DLD1 (cell line): ENCODE measurements around the gene CD300LD.
"Not testable (repeated sequence)": the region's sequence is repeated elsewhere in the genome, so short reads cannot be mapped to it uniquely, and the experiment has no call there.

Source experiments
- in situ Hi-C: cut with HindIII; loops from 2 replicates; pipeline ENCODE4 v1.10.0; 2017; ENCODE audit warnings: low sequenced_read_pairs

CD300LD gene

DNA sequence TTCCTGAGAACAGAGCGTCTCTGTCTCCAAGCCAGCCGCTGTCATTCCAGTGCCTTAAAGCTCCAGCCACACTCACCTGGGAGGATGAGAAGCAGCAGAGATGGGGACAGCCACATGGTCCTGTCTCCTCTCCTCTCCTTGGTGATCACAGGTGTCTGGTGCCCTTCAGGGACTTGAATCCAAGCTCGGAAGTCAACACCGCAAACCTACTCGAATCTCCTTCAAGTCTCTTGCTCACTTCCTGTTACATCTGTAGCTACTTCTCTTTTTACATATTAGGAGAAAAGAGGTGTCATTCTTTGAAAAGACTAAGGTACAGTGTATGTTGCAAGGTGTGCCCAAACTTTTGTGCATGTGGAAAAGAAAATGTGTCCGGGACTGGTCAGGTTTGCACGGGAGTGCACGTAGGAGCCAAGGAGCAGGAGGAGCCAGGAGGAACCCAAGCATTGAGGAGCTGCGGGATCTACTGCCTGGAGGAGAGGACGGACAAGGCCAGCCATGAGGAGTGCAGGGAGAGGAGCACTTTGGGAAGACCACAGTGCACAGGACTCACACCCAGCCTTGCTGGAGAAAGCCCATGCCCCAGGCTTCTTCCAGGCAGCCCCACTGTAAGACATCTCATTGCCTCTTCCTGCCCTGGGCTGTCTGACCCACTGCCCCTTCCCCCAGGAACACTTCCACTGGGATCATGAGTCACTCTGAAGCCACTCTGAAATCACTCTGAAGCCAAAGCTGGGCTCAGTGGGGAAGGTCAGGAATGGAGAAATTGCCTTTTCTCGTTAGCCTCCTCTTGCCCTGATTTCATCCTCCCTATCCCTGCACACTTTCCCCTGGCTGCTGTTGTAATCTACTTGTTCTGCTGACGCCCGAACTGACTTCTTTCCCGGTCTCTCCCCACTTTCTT is at the start of gene CD300LD:
CD300LD (minus strand) TSS at position 197 of the 904 bp plus-strand sequence; CDS start at position 116, 81 bp downstream.
- in situ Hi-C loops: loop anchor here (10.0 kb wide), 1 partner anchor 118 kb away; no protein-coding TSS in a partner anchor

DNA sequence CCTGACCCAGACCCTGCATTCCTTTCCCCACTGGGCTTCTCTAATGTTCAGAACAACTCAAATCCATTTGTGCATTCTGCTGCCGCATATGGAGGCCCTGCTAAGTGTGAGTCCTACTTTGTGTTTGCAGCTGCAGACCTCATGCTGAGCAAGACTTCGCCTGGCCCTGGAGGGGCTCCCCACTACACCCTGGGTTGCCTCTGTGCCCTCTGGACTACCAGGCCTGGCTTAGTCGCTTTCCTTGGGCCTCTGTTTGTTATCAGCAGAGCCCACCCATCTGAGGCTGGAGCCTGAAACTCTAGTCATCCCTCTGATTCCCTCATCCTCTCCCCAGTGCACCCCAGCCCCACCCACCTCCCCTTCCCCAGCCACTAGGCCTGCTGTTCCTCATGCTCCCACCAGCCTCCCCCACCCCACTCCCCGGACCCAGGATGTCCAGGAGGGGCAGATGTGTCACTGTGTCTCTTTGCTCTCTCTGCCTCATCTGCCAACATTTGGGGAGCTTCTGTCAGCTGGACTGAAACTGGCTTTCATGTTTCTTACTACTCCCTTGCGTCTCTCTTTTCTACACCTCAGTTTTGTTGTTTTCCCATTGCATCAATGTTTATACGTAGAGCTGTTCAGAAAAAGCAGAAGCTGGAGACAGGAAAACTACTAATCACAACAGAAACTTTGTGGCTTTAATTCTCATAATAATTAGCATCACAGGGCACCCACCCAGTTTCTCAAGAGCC is 49.3 kb upstream of the CD300LD start:
- in situ Hi-C loops: no loop called here

DNA sequence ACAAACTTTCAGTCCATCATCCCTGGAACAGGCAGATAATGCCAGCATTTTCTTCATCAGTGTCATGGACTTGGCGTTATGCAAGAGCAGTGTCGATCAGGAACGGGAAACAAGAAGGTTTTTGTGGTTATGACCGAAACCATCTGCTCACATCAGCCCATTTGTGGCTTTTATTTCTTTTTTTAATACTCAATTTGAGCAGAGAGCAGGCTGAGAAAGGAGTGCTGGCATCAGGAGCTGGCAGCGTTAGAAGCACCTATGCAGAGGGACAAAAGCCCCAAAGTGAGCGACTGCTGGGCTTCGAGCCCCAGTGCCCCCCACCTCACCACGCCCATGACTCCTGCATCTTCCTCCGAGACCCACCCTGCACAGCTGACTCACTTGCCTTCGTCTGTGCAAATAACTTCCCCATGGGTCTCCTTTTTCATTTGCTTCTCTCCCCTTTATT is 47.6 kb upstream of the CD300LD start:
- in situ Hi-C loops: no loop called here

DNA sequence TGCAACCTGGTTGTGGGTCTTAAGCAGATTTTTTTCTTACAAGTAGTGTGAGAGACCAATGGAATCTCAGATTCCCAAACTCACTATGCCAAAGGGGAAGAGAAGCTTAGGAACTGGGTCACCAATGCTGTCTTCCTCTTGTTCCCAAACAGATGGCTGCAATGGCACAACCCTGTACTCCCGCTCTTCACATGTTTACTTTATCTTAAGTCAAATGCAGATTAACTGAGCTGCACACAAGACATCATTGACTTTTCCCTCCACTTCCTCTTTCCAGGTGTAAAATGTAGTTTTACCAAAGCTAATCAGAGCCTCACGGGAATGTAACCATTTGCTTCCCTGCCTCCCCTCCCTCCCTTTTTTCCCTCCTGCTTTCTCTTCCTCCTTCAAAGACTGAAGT is 45.8 kb upstream of the CD300LD start:
- in situ Hi-C loops: no loop called here

DNA sequence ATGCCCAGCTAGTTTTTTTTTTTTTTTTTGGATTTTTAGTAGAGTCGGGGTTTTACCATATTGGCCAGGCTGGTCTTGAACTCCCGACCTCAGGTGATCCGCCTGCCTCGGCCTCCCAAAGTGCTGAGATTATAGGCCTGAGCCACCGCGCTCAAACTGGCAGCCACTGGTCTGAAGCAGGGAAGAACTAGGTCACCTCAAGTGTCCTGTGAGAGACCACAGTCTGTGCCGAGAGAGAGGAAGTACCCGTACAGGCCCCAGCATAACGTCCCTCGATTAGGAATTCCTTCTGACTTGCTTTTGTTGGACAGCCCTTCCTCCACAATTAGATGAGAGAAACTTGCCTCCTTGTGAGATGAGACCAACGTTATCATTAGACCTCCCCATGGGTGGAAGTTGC is 45.2 kb upstream of the CD300LD start:
- in situ Hi-C loops: no loop called here

DNA sequence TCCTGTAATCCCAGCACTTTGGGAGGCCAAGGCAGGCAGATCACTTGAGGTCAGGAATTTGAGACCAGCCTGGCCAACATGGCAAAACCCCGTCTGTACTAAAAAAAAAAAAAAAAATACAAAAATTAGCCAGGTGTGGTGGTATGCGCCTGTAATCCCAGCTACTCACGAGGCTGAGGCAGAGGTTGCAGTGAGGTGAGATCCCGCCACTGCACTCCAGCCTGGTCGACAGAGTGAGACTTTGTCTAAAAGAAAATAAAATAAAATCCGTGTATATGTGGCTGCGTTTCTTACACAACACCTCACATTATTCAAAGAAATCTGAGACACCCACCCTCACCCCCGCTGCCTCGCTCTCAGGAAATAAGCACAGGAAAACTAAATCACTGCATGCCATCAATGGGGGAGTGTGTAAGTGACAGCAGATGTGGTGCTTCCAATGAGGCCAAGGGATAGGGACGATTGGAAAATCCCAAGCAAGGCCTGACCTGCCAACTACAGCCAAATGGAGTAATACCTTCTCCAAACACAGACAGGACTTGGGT is 44.5 kb upstream of the CD300LD start:
- in situ Hi-C loops: not testable (repeated sequence)

DNA sequence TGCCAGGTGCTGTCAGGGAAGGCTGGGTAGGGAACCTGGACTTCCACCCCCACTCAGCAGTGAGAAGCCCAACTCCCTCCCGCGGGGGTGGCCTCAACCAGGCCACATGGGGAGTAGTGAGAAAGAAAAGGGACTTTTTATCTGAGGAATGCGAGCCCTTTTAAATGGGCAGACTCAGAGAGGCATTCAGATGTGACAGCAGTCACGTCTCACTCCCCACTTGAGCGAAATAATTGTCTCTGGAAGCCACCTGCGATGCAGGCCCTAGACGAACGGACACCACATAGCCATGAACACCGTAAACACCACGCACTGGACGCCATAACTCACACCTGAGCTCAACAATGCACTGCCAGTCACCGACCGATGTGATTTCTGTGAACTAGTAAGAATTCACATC is 43.3 kb upstream of the CD300LD start:
- in situ Hi-C loops: no loop called here

DNA sequence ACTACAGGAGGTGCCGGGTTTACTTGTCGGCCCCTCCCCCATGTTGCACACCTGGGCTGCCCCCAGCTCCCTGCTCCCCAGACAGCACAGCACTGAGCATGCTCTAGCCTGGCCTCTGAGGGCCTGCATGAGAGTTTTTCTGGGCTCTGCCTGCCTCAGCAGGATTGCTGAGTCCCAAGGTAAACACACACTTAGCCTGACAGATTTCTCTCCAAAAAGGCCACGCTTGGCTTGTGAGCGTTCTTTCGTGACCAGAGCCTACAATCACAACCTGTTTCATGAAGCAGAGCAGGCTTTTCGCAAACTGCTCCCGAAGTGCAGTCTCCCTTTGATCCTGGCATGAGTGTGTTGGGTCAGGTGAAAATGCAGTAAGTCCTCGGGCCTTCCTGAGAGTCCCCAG is 41.2 kb upstream of the CD300LD start:
- in situ Hi-C loops: no loop called here

DNA sequence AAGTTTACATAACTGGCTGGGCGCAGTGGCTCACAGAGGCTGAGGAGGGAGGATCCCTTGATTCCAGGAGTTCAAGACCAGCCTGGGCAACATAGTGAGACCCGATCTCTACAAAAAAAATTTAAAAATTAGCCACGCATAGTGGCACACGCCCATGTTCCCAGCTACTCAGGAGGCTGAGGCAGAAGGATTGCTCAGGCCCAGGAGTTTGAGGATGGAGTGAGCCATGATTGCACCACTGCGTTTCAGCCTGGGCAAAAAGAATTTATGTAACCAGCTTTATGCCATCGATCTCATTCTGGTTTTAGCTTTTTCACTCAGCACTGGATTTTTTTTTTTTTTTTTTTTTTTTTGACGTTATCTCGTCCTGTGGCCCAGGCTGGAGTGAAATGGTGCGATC is 40.5 kb upstream of the CD300LD start:
- in situ Hi-C loops: no loop called here

DNA sequence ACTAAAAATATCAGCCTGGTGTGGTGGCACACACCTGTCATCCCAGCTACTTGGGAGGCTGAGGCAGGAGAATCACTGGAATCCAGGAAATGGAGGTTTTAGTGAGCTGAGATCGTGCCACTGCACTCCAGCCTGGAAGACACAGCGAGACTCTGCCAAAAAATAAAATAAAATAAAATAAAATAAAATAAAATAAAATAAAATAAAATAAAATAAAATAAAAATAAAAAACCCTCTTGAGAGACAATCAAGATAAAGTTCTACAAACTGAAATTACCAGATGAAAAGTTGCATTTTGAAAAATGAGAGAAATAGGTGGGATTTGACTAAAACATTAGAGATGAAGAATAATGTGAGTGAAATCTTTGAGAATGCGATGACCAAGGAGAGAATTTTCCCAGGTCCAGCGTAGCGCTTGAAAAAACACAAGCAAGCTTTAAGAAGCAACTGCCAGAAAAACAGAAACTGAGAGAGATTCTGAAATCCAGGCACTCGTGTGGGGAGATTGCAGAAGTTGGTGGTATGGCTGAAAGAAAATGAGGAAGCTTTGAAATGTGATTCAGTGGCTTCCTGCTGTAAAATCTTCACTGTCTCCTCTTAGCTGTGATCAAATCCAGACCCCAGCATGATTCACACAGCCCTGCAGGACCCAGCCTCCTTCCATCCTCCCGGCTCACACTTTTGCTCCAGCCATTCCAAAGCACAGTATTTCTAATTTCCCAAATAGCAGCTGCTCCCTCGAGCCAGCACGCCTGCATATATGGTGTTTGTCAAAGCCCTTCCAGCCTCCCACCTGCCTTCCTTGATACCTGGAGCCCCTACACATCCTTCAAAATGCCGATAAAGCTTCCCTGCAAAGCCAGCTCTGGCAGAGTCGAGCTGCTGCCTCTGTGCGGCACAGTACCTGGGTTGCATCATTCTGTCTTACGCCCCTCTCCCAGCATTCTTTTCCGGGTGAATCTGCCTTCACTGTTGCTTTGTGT is 39.7 kb upstream of the CD300LD start:
- in situ Hi-C loops: no loop called here

DNA sequence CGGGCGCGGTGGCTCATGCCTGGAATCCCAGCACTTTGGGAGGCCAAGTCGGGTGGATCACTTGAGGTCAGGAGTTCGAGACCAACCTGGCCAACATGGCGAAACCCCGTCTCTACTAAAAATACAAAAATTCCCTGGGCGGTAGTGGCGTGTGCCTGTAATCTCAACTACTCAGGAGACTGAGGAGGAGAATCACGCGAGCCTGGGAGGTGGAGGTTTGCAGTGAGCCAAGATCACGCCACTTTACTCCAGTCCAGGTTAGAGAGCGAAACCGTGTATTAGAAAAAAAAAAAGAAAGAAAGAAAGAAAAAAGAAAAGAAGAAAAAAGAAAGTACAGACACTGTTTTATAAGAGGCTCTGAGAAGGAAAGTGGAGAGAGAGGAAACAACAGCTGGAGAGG is 38.2 kb upstream of the CD300LD start:
- in situ Hi-C loops: not testable (repeated sequence)

DNA sequence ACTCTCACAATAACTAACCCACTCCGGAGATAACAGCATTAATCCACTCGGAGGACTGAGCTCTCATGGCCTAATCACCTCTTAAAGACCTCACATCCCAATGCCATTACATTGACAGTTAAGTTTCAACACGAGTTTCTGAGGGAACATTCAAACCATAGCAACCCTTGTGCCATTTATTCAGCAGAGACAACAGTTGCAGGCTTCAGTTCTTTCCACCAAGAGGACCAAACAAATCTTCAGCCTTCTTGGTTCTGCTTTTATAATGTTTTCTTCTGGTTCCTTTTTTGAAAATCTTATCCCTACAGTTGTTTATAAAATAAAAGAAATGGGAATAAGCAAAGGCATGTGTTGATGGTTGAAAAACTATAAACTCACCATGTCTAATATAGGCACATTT is 33.6 kb upstream of the CD300LD start:
- in situ Hi-C loops: no loop called here

DNA sequence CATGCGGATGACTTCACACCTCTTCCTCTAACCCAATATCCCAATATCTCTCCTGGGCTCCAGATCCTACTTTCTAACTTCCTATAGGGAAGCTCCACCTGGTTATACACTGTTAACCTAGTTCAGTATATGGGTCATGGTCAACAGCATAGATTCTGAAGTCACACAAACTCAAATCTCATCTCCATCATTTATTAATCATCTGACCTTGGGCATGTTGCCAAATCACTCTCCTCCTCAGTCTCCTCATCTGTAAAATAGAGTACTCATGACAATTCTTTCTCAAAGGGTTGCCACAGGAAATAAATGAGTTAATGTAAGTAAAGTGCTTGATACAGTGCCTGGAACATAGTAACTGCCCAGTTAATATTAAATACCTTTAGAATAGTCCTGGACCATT is 32.0 kb upstream of the CD300LD start:
- in situ Hi-C loops: no loop called here

DNA sequence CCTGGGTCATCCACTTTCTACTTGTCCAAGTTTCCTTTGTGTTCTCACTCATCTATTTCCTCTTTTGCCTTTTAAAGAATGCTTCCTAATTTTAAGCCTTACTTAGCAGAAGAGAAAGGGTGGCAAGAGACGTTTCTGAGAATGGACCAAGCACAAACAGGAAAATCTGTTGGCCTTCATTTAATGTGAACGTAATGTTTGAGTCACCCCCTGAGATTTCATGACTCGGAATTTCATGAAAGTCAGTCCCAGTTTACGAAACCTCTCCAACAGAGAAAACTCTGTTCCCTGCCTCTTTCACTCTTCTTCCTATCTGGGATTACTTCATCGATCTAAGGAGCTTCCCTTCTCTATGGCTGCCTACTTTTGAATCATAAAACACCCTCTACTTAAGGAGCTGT is 31.6 kb upstream of the CD300LD start, which contains the start of gene CD300E:
CD300E (minus strand) TSS at position 46 of the 401 bp plus-strand sequence. CDS start 117 bp downstream, outside the sequence.
- in situ Hi-C loops: no loop called here

DNA sequence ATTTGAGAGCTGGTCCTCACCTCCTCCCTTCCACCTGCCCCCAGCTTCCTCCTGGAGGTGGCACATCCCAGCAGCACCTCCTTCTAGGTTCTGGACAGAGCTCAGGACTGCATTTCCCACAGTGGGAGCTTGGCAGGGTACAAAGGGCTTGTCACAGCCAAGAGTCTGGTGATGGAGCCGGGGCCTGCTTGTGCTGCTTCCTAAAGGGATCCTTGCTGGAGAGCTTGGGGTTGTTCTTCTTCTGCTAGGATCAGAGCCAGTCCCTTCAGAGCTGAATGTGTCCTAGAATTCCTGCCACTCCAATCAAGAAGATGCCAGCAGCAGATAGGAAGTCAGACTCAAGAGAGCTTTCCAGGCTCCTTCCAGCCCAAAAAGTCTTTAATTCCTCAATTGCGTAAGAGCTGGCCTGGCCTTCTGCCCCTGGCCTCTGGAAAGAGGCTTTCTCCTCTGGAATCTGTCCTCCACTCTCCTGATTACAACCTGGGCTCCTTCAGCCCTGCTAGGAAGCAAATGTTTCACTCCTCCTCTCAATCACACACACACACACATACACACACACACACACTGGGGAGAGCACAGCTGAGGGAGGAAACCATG is 27.1 kb upstream of the CD300LD start:
- in situ Hi-C loops: no loop called here

DNA sequence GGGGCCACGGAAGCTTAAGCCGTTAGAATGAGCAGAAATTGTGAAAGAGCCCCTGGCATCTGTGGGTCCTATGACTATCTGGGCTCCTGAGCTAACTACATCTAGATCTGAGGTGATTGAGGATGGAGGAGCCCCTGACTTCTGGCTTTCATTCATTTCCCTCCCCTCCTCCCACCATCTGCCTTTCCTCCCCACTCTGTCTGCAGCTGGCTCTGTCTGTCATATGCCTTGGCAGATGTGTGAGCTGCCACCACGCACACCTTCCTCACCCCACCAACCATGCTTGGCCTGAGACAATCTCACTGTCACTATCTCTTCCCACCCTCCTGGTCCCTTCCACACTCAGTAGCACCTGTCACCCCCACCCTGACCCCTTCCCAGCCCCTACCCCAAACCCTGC is 26.4 kb upstream of the CD300LD start:
- in situ Hi-C loops: no loop called here

DNA sequence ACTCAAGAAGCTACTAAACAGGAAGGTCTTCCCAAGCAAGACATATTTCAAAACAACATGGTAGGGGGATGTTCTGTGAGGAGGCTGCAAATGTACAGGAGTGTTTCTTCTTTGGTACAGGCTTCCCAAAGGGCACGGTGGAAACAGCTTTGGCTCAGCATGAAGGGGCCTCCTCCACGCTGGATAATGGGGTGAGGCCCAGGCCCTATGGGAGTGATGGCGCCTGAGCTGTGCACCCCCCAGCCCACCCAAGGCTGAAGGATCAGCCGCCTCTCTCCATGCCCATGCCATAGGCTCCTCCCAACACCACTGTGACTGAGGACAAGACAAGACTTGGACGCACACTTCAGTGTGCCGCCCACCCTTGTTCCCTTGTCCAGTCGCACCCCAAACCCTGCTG is 24.6 kb upstream of the CD300LD start:
- in situ Hi-C loops: no loop called here

DNA sequence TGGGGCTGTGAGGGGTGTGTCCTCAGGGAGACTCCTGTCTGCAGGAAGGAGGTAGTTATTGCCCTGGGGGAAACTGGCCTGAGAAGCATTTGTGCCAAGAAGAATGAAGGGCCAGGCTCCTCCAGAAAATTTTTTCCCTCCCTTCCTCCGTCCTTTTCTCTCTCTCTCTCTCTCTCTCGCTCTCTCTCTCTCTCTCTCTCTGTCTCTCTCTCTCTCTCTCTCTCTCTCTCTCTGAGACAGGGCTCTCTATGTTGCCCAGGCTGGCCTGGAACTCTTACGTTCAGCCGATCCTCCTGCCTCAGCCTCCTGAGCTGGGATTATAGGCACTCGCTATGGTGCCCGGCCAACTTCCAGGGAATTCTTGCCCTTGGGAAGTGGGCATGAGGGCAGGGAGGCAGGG is 20.0 kb upstream of the CD300LD start:
- in situ Hi-C loops: no loop called here

DNA sequence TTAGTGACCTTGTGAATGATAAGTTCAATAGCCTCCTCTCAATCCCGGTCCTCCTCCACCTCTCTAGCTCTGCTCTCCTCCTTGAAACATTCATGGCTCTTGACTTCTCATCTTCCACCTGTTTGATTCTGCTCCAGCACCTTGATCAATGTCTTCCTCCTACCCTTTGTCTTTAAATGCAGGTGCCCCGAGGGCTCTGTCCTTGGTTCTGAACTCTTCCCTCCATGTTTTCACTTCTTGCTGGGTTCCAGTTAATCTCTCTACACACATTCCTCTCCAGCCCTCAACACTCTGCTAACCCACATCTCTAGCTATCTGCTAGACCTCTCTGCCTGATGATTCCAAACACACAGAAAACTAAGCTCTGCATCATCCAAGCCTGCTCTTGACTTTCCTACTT is 18.0 kb upstream of the CD300LD start:
- in situ Hi-C loops: no loop called here

DNA sequence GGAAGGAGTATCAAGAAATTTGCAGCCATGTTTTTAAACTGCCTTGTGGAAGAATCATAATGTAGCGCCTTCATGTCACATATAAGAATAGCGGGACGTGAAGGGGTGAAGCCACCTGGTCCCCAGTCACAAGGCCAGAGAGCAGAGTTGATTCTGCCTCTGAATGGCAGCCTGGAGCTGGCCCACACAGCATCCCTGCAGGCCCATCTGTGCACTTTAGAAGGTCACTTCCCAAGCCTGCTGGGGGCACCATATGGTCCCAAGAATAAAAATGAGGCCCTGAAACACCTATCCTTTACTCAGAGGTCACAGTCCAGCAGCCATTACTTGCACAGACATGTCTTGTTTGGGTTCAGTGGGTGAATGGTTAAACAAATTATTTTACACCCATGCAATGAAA is 16.4 kb upstream of the CD300LD start:
- in situ Hi-C loops: no loop called here
